K562 (cell line): ENCODE data around the gene YEATS2. TPM values are rescaled to one million over a fixed set of nuclear protein-coding genes. Genes with fewer than 3 reads are reported as not detected.

ENCODE experiments used
- ATAC-seq: fragments of 200-7000 bp; cut with Tn5 transposase; 3 replicates; pipeline ENCODE4 v1.9.1; 2020; ENCODE audit warnings: moderate library complexity
- BruUV-seq: library from RNA; stranded (reverse); fragments of 400-500 nt; replicated peaks from 2 replicates; lab custom pipeline; 2021; lab: Mats Ljungman, UMichigan
- CTCF ChIA-PET: fragments of 300-600 bp; formaldehyde crosslinking; extraction: SDS; loops from one replicate; lab custom pipeline; 2021; ENCODE audit warnings: low intra/inter-chr PET ratio; lab: Yijun Ruan, JAX
- POLR2A ChIA-PET: fragments of 300-600, 350-650 bp; sonication (Branson Sonifier 250); formaldehyde crosslinking; extraction: SDS; loops from one replicate; lab custom pipeline; 2021; ENCODE audit warnings: antibody characterized with exemption, inconsistent platforms; lab: Yijun Ruan, JAX
- DNase-seq, 4 experiments: peaks; one replicate each; pipeline versions ENCODE4 v3.0.0 to v3.0.0-alpha.2; 2011 to 2018; ENCODE audit warnings: low spot score in 3 of 4, mixed read lengths in 3 of 4; ENCODE audit errors: extremely low read depth in 1 of 4
- FAIRE-seq: peaks from 2 replicates; lab custom pipeline; 2011; peaks lifted over from hg19 to GRCh38; lab: Jason Lieb, UNC
- H2AFZ ChIP-seq: 2 replicates; pipeline ENCODE4 v1.6.0; 2011; ENCODE audit warnings: low read depth, low read length, control low read depth, inconsistent platforms
- H3K27ac ChIP-seq: fragments of 200-600 bp; 3 replicates; pipeline ENCODE4 v1.8.0; 2011; ENCODE audit warnings: low read depth, mild to moderate bottlenecking, control low read depth, inconsistent platforms, low read length, moderate library complexity, mixed read lengths; ENCODE audit errors: extremely low read depth
- H3K27me3 ChIP-seq, 2 experiments: fragments of 300-600 bp in 1 of 2; 2 replicates in 1 of 2; 3 replicates in 1 of 2; pipeline versions ENCODE4 v1.6.0 to v1.8.0; 2011; ENCODE audit warnings: inconsistent platforms in 2 of 2, low read length in 2 of 2, mild to moderate bottlenecking in 1 of 2, mixed read lengths in 1 of 2, moderate library complexity in 1 of 2; ENCODE audit not compliant: control insufficient read depth in 2 of 2, insufficient read depth in 2 of 2
- H3K36me3 ChIP-seq: fragments of 300-600 bp; 3 replicates; pipeline ENCODE4 v1.8.0; 2011; ENCODE audit warnings: mild to moderate bottlenecking, low read length, inconsistent platforms; ENCODE audit not compliant: control insufficient read depth, insufficient read depth
- H3K4me1 ChIP-seq, 2 experiments: fragments of 200-600 bp in 1 of 2; replicated peaks in 1 of 2; 2 replicates in 1 of 2; 3 replicates in 1 of 2; pipeline versions ENCODE4 v1.5.1 to v1.8.0; 2011; ENCODE audit warnings: inconsistent platforms in 2 of 2, low read length in 2 of 2, mild to moderate bottlenecking in 1 of 2, mixed read lengths in 1 of 2, moderate library complexity in 1 of 2; ENCODE audit not compliant: control insufficient read depth in 2 of 2, insufficient read depth in 2 of 2
- H3K4me2 ChIP-seq: 2 replicates; pipeline ENCODE4 v1.6.1; 2011; ENCODE audit warnings: low read length, control low read depth, inconsistent platforms, mixed read lengths; ENCODE audit not compliant: insufficient read depth
- H3K4me3 ChIP-seq: fragments of 200-600 bp; sonication (generic), shearing (Covaris generic); 2 replicates; pipeline ENCODE4 v1.5.1; 2016; ENCODE audit warnings: control low read depth, inconsistent platforms
- H3K79me2 ChIP-seq: fragments of 200-600 bp; 3 replicates; pipeline ENCODE4 v1.8.0; 2011; ENCODE audit warnings: low read length, inconsistent platforms; ENCODE audit not compliant: control insufficient read depth, insufficient read depth
- H3K9ac ChIP-seq, 2 experiments: 2 replicates each; pipeline versions ENCODE4 v1.6.0 to v1.6.1; 2011; ENCODE audit warnings: low read depth in 2 of 2, low read length in 2 of 2, control low read depth in 1 of 2, inconsistent platforms in 1 of 2, mild to moderate bottlenecking in 1 of 2, mixed read lengths in 1 of 2; ENCODE audit not compliant: insufficient read depth in 1 of 2
- H3K9me1 ChIP-seq: one replicate; pipeline ENCODE4 v1.6.0; 2011; ENCODE audit warnings: inconsistent platforms, mild to moderate bottlenecking, low read length, moderate library complexity; ENCODE audit not compliant: control insufficient read depth, insufficient read depth
- H3K9me3 ChIP-seq: replicated peaks from 2 replicates; pipeline ENCODE4 v1.5.1; 2011; ENCODE audit warnings: low read depth, low read length, inconsistent platforms; ENCODE audit not compliant: control insufficient read depth, insufficient read depth
- H4K20me1 ChIP-seq: replicated peaks from 2 replicates; pipeline ENCODE4 v1.6.1; 2011; ENCODE audit warnings: low read length, inconsistent platforms, mixed read lengths; ENCODE audit not compliant: control insufficient read depth, insufficient read depth
- BCOR ChIP-seq: fragments of 450-650 bp; IDR thresholded peaks from 2 replicates; pipeline ENCODE4 v1.6.1; 2016
- BDP1 ChIP-seq: IDR thresholded peaks from 3 replicates; pipeline ENCODE4 v1.6.1; 2011; ENCODE audit not compliant: insufficient read length, insufficient read depth
- GABPB1 ChIP-seq: sonication (generic); formaldehyde crosslinking; IDR thresholded peaks from 2 replicates; pipeline ENCODE4 v1.8.0; 2022; ENCODE audit warnings: mild to moderate bottlenecking, missing genetic modification reagents
- KDM5B ChIP-seq: fragments of 200-600 bp; sonication (generic); IDR thresholded peaks from 2 replicates; pipeline ENCODE4 v1.6.1; 2012; ENCODE audit warnings: low read depth, mild to moderate bottlenecking, moderate library complexity, low read length, control low read depth, inconsistent platforms; ENCODE audit not compliant: insufficient replicate concordance
- PHF21A ChIP-seq: fragments of 450-650 bp; IDR thresholded peaks from 2 replicates; pipeline ENCODE4 v1.6.1; 2017; ENCODE audit warnings: low read depth, borderline replicate concordance
- PTBP1 ChIP-seq: fragments of 200-400 bp; formaldehyde crosslinking; IDR thresholded peaks from 2 replicates; pipeline ENCODE4 v1.6.1; 2017; ENCODE audit warnings: low read depth, low read length
- RBM14 ChIP-seq: fragments of 200-400 bp; formaldehyde crosslinking; IDR thresholded peaks from 2 replicates; pipeline ENCODE4 v1.6.1; 2018; ENCODE audit warnings: low read depth, mild to moderate bottlenecking, low read length, moderate library complexity, borderline replicate concordance; ENCODE audit not compliant: insufficient read depth
- RBM22 ChIP-seq: fragments of 200-400 bp; formaldehyde crosslinking; IDR thresholded peaks from 2 replicates; pipeline ENCODE4 v1.6.1; 2018; ENCODE audit warnings: low read length, low read depth; ENCODE audit not compliant: poor library complexity, severe bottlenecking
- SMAD4 ChIP-seq: fragments of 250-450 bp; sonication (Bioruptor Pico); conservative IDR thresholded peaks from 2 replicates; pipeline ENCODE4 v1.8.0; 2021; ENCODE audit warnings: inconsistent platforms, mild to moderate bottlenecking, moderate library complexity
- TCF3 ChIP-seq: sonication (generic); formaldehyde crosslinking; IDR thresholded peaks from 2 replicates; pipeline ENCODE4 v1.4.0; 2020; ENCODE audit warnings: mild to moderate bottlenecking, missing genetic modification reagents
- TEAD1 ChIP-seq, 2 experiments: fragments of 450-650 bp in 1 of 2; sonication (generic) in 1 of 2; formaldehyde crosslinking; IDR thresholded peaks; 2 replicates each; pipeline versions ENCODE4 v1.4.0 to v1.8.0; 2020 to 2022; ENCODE audit warnings: mild to moderate bottlenecking in 2 of 2, missing genetic modification reagents in 1 of 2
- ZNF12 ChIP-seq: sonication (generic); formaldehyde crosslinking; IDR thresholded peaks from 2 replicates; pipeline ENCODE4 v1.4.0; 2020; ENCODE audit warnings: mild to moderate bottlenecking, missing genetic modification reagents
- ZNF239 ChIP-seq: fragments of 250-450 bp; sonication (Bioruptor Pico); IDR thresholded peaks from 2 replicates; pipeline ENCODE4 v1.4.0; 2020; ENCODE audit warnings: mild to moderate bottlenecking
- ZNF263 ChIP-seq: sonication (generic); formaldehyde crosslinking; IDR thresholded peaks from 2 replicates; pipeline ENCODE4 v1.8.0; 2022; ENCODE audit warnings: mild to moderate bottlenecking, missing genetic modification reagents, borderline replicate concordance
- ZNF668 ChIP-seq: fragments of 250-450 bp; sonication (Bioruptor Pico); IDR thresholded peaks from 2 replicates; pipeline ENCODE4 v1.8.0; 2022; ENCODE audit warnings: mild to moderate bottlenecking, inconsistent platforms
- ZSCAN29 ChIP-seq: fragments of 450-650 bp; IDR thresholded peaks from 2 replicates; pipeline ENCODE4 v1.6.1; 2017
- in situ Hi-C: fragments of 300-500 bp; cut with MboI; formaldehyde crosslinking; loops from 4 replicates; pipeline ENCODE4 v1.15.0; 2018; ENCODE audit warnings: inconsistent platforms, mixed read lengths
- intact Hi-C: fragments of 100-400 bp; cut with micrococcal nuclease; formaldehyde crosslinking; loops from 2 replicates; pipeline ENCODE4 v1.14.2; 2022
- polyA plus RNA-seq, 8 experiments: library from polyadenylated mRNA; depleted of rRNA in 4 of 8; stranded (reverse) in 5 of 8; unstranded in 3 of 8; fragments of >200 nt; fragmentation: Nextera tagmentation in 2 of 8; fragmentation: Illumina TruSeq in 1 of 8; extraction: Ambion mirVana in 2 of 8; extraction: Trizol in 1 of 8; gene quantifications; 2 replicates each; pipeline versions ENCODE4 v1.2.1 to v1.2.3, GENCODE V29; 2011 to 2014; ENCODE audit warnings: inconsistent platforms in 1 of 8, missing spikeins in 1 of 8
- total RNA-seq, 7 experiments: library from RNA; depleted of rRNA in 6 of 7; stranded (reverse); fragments of >200 nt in 6 of 7; fragmentation: Illumina TruSeq in 2 of 7; extraction: Trizol in 2 of 7; gene quantifications; 2 replicates each; pipeline versions ENCODE4 v1.2.1 to v1.2.3, GENCODE V29; 2011 to 2021; ENCODE audit warnings: low replicate concordance in 1 of 7
- TF ChIP-seq, protein P1 (sequence below): fragments of 250-450 bp; sonication (Bioruptor Pico); IDR thresholded peaks from 2 replicates; pipeline ENCODE4 v1.5.0; 2021; ENCODE audit warnings: mild to moderate bottlenecking, borderline replicate concordance
- TF ChIP-seq, protein P2 (sequence below): fragments of 450-650 bp; IDR thresholded peaks from 2 replicates; pipeline ENCODE4 v1.6.1; 2016; ENCODE audit warnings: missing biosample characterization, missing genetic modification characterization

The YEATS2 gene
- total and polyA plus RNA-seq, 9 of the 15 experiments (the other 6 are each of a cell fraction or from before 2014, with no cell fraction given): 1.8 to 35.2 (median 19.0) TPM

DNA sequence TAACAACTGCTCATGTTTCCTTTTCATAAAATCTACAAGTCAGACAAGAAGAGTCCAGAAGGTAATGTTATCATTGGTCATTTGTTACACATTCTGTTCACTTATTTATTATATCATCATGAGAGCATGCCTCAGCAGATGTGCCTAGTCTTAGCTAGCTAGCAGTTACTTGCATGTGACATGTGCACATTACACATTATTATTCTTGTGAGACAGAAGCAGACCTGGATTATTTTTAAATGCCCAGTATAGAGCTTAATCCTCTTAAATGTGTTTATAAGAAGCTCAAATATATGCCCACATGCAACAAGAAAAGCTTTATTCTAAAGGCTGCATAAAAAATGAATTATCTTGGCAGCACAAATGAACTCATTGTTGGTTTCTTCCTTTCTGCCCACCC, 12.6 kb downstream of the YEATS2 start:
- no peak for DNase-seq
- no peaks in the 10 kb centered on the region for H3K27me3 ChIP-seq
- no peak for FAIRE-seq
- CTCF ChIA-PET: no interaction called here
- H3K9me3 ChIP-seq: no peaks in the 10 kb centered on the region
- no peak overlapping the region for H3K9ac ChIP-seq
- TF ChIP-seq, protein P1, sequence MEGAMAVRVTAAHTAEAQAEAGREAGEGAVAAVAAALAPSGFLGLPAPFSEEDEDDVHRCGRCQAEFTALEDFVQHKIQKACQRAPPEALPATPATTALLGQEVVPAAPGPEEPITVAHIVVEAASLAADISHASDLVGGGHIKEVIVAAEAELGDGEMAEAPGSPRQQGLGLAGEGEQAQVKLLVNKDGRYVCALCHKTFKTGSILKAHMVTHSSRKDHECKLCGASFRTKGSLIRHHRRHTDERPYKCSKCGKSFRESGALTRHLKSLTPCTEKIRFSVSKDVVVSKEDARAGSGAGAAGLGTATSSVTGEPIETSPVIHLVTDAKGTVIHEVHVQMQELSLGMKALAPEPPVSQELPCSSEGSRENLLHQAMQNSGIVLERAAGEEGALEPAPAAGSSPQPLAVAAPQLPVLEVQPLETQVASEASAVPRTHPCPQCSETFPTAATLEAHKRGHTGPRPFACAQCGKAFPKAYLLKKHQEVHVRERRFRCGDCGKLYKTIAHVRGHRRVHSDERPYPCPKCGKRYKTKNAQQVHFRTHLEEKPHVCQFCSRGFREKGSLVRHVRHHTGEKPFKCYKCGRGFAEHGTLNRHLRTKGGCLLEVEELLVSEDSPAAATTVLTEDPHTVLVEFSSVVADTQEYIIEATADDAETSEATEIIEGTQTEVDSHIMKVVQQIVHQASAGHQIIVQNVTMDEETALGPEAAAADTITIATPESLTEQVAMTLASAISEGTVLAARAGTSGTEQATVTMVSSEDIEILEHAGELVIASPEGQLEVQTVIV (CRISPR knock-in tag): no peak
- TF ChIP-seq RBM14: no peak
- no peak for TF ChIP-seq TEAD1 (CRISPR knock-in tag; IDR thresholded peaks at IDR 0.05)
- TF ChIP-seq, protein P2, sequence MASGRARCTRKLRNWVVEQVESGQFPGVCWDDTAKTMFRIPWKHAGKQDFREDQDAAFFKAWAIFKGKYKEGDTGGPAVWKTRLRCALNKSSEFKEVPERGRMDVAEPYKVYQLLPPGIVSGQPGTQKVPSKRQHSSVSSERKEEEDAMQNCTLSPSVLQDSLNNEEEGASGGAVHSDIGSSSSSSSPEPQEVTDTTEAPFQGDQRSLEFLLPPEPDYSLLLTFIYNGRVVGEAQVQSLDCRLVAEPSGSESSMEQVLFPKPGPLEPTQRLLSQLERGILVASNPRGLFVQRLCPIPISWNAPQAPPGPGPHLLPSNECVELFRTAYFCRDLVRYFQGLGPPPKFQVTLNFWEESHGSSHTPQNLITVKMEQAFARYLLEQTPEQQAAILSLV: no peak
- TF ChIP-seq BDP1: no peak
- no peak for TF ChIP-seq ZSCAN29
- no peak for TF ChIP-seq ZNF239 (CRISPR knock-in tag)
- TF ChIP-seq BCOR: no peak
- no peak for TF ChIP-seq ZNF668
- no peak for TF ChIP-seq GABPB1 (CRISPR knock-in tag)
- no peak for TF ChIP-seq PTBP1
- TF ChIP-seq TCF3 (CRISPR knock-in tag): no peak
- TF ChIP-seq KDM5B: no peak
- TF ChIP-seq ZNF12 (CRISPR knock-in tag): no peak
- no peak for TF ChIP-seq SMAD4
- no peak for TF ChIP-seq ZNF263 (CRISPR knock-in tag)
- TF ChIP-seq RBM22: no peak
- no peak for TF ChIP-seq PHF21A
- peaks cover 0 to 2% of the 10 kb centered on the region in 2 experiments; a peak in 1 of 5 replicates for H3K4me1 ChIP-seq
- no peak overlapping the region for H3K27ac ChIP-seq
- intact Hi-C loops: no loop called here
- H3K4me2 ChIP-seq: no peak overlapping the region
- peaks cover 5% of the 10 kb centered on the region for H3K36me3 ChIP-seq
- H2AFZ ChIP-seq: no peak overlapping the region
- H3K9me1 ChIP-seq: no peaks in the 10 kb centered on the region
- peaks cover 68% of the 10 kb centered on the region for H3K79me2 ChIP-seq
- in situ Hi-C loops: no loop called here
- no peak overlapping the region for H3K4me3 ChIP-seq
- H4K20me1 ChIP-seq: no peaks in the 10 kb centered on the region
- BruUV-seq: no TSS peak
- POLR2A ChIA-PET: interaction anchor here (0.7 to 1.0 kb wide), 2 partner anchors 13 to 41 kb away, joined by 3 to 6 read pairs; partner anchors contain the start of gene YEATS2
- no peak for ATAC-seq
